HL-60 (cell line): Measurements from ENCODE around the gene PDC.

Source experiments
- DNase-seq, 2 experiments: peaks; one replicate each; pipeline ENCODE4 v3.0.0-alpha.2; 2010 to 2020; ENCODE audit warnings: low read depth in 1 of 2, low spot score in 1 of 2
- H3K27ac ChIP-seq: fragments of 250-450 bp; sonication (Bioruptor Pico); replicated peaks from 2 replicates; pipeline ENCODE4 v1.5.1; 2020; ENCODE audit warnings: mild to moderate bottlenecking, moderate library complexity
- H3K27me3 ChIP-seq: fragments of 250-450 bp; sonication (Bioruptor Pico); 2 replicates; pipeline ENCODE4 v1.5.1; 2021; ENCODE audit warnings: mild to moderate bottlenecking, moderate library complexity; ENCODE audit not compliant: insufficient read depth, poor library complexity, severe bottlenecking
- H3K4me3 ChIP-seq: replicated peaks from 2 replicates; pipeline ENCODE4 v1.5.1; 2011; ENCODE audit warnings: mild to moderate bottlenecking, control low read depth, low read length; ENCODE audit not compliant: insufficient read depth
- GABPA ChIP-seq: IDR thresholded peaks from 2 replicates; pipeline ENCODE4 v1.6.1; 2012; ENCODE audit warnings: low read depth
- POLR2AphosphoS5 ChIP-seq: IDR thresholded peaks from 2 replicates; pipeline ENCODE4 v1.6.1; 2012; ENCODE audit warnings: low read depth
- SPI1 ChIP-seq: IDR thresholded peaks from 2 replicates; pipeline ENCODE4 v1.6.1; 2012; ENCODE audit warnings: low read depth, mild to moderate bottlenecking, borderline replicate concordance
- TF ChIP-seq, protein P1 (sequence below): IDR thresholded peaks from one replicate; pipeline ENCODE4 v1.5.1; 2011; ENCODE audit warnings: low read length, control low read depth, inconsistent platforms; ENCODE audit not compliant: insufficient read depth
- TF ChIP-seq, protein P2 (sequence below): IDR thresholded peaks from 2 replicates; pipeline ENCODE4 v1.6.1; 2012; ENCODE audit warnings: low read depth; ENCODE audit not compliant: insufficient replicate concordance

The PDC gene

DNA sequence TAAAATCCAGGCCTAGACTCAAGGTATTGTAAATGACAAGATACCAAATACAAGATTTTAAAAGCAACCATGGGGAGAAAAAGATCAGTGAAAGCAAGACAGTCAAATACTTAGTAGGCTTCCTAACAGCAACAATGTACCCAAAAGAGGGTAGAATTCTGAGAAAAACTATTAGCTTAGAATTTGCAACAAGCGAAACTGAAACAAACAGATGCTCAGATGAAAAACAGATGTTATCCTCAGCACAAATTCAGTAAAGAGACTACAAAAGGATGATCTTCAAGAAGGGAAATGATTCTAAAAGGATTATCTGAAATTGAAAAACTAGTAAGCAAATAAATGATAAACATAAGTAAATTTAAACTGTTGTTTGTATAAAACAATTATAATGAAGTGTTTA lies 40.0 kb downstream of the PDC start:
- no peak for TF ChIP-seq SPI1
- no peak for DNase-seq

DNA sequence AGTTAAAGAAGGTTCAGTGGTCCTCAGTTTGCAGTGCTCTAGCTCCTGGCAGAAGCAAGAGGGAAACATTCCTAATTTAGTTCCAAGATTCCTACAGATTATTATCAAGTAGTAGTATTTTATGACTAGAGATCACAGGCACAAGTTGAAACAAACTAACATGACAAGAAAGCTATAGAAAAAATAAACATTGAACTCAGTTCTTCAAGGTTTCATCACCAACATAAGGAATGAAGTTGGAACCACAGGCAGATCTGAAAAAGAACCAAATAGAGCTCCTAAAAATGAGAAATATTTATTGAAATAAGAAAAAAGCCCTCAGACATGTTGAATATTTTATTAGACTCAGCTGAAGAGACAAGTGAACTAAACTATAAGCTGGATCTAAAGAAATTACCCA lies 40.6 kb downstream of the PDC start:
- Histone ChIP-seq H3K4me3 (no peak overlapping the region), H3K27me3 (no peaks in the 10 kb centered on the region), H3K27ac (no peak overlapping the region)
- no peak for DNase-seq
- TF ChIP-seq GABPA = no peak
- TF ChIP-seq SPI1 = no peak
- TF ChIP-seq POLR2AphosphoS5 = no peak

More for the DNA sequence above, 40.0 kb downstream of the PDC start:
- Histone ChIP-seq H3K4me3 (no peak overlapping the region), H3K27ac (no peak overlapping the region), H3K27me3 (no peaks in the 10 kb centered on the region)

DNA sequence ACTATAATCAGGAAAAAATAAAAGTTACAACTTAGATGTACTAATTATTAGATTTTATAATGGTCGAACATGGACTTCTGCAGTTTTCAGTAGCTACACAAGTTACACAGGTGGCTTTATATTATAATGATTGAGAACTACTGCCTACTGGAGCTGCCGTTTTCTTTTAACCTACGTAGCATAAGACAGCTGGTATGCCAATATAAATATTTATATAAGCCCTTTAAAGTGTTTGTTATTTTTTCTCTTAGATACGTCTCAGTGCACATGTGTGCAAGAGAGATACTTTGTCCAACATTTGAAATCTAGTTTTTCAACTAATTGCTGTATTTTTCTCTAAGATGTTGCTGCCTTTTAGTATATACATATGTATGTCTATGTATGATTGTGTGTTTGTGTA lies 42.4 kb downstream of the PDC start:
- Histone ChIP-seq H3K27me3 (no peaks in the 10 kb centered on the region), H3K27ac (no peak overlapping the region), H3K4me3 (no peak overlapping the region)
- DNase-seq = no peak
- TF ChIP-seq POLR2AphosphoS5 = no peak
- TF ChIP-seq, protein P1, sequence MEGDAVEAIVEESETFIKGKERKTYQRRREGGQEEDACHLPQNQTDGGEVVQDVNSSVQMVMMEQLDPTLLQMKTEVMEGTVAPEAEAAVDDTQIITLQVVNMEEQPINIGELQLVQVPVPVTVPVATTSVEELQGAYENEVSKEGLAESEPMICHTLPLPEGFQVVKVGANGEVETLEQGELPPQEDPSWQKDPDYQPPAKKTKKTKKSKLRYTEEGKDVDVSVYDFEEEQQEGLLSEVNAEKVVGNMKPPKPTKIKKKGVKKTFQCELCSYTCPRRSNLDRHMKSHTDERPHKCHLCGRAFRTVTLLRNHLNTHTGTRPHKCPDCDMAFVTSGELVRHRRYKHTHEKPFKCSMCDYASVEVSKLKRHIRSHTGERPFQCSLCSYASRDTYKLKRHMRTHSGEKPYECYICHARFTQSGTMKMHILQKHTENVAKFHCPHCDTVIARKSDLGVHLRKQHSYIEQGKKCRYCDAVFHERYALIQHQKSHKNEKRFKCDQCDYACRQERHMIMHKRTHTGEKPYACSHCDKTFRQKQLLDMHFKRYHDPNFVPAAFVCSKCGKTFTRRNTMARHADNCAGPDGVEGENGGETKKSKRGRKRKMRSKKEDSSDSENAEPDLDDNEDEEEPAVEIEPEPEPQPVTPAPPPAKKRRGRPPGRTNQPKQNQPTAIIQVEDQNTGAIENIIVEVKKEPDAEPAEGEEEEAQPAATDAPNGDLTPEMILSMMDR = no peak
- no peak for TF ChIP-seq GABPA

DNA sequence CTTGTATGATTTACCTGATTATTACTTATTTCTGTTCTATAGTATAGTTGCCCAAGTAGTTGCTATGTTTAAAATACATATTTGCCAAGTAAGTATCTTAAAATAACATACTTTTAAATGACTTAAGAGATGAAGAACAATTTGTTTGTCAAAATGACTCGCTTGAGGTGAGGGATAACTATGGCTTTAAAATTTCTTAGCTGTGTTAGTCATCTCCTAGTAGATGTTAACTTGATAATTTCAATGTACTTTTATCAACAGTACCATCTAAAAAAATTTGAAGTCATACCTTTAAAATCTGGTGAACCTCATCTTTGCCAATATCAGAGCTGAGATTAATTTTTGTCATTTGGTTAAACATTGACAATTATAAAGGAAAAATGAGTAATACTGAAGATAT lies 47.6 kb downstream of the PDC start:
- TF ChIP-seq POLR2AphosphoS5 (no peak), GABPA (no peak), SPI1 (no peak)
- TF ChIP-seq, protein P2, sequence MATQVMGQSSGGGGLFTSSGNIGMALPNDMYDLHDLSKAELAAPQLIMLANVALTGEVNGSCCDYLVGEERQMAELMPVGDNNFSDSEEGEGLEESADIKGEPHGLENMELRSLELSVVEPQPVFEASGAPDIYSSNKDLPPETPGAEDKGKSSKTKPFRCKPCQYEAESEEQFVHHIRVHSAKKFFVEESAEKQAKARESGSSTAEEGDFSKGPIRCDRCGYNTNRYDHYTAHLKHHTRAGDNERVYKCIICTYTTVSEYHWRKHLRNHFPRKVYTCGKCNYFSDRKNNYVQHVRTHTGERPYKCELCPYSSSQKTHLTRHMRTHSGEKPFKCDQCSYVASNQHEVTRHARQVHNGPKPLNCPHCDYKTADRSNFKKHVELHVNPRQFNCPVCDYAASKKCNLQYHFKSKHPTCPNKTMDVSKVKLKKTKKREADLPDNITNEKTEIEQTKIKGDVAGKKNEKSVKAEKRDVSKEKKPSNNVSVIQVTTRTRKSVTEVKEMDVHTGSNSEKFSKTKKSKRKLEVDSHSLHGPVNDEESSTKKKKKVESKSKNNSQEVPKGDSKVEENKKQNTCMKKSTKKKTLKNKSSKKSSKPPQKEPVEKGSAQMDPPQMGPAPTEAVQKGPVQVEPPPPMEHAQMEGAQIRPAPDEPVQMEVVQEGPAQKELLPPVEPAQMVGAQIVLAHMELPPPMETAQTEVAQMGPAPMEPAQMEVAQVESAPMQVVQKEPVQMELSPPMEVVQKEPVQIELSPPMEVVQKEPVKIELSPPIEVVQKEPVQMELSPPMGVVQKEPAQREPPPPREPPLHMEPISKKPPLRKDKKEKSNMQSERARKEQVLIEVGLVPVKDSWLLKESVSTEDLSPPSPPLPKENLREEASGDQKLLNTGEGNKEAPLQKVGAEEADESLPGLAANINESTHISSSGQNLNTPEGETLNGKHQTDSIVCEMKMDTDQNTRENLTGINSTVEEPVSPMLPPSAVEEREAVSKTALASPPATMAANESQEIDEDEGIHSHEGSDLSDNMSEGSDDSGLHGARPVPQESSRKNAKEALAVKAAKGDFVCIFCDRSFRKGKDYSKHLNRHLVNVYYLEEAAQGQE = no peak
- TF ChIP-seq, protein P1 = no peak
- no peak overlapping the region for H3K27ac ChIP-seq
- no peak for DNase-seq

DNA sequence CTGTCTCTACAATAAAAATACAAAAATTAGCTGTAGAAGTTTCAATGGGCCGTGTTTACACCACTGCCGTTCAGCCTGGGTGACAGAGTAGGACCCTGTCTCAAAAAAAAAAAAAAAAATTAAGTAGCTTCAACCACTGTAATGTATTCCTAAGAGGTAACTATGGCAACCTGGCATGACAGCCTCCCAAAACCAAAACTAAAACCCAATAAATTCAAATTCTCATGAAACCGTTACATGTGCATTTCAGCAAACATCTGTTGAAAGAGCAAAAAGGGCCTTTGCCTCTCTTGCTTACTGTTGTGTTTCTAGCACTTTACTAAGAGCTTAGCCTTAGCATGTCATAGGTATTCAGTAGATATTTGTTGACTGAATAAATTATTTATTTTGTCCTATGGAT lies 51.8 kb downstream of the PDC start:
- DNase-seq = no peak
- Histone ChIP-seq H3K4me3 (no peak overlapping the region), H3K27me3 (no peaks in the 10 kb centered on the region), H3K27ac (no peak overlapping the region)
- TF ChIP-seq, protein P1 = no peak
- TF ChIP-seq, protein P2 = no peak
- TF ChIP-seq GABPA = no peak
- no peak for TF ChIP-seq SPI1

More for the DNA sequence above, 47.6 kb downstream of the PDC start:
- no peak overlapping the region for H3K4me3 ChIP-seq
- H3K27me3 ChIP-seq = no peaks in the 10 kb centered on the region
